GM12801 (cell line): Measurements from ENCODE around the gene EPB41L2.

Experiments used
- TF ChIP-seq, protein P1 (sequence below): IDR thresholded peaks from one replicate; pipeline ENCODE4 v1.5.1; 2011; ENCODE audit warnings: control low read depth; ENCODE audit not compliant: insufficient read length; ENCODE audit errors: extremely low read depth

The EPB41L2 gene

DNA sequence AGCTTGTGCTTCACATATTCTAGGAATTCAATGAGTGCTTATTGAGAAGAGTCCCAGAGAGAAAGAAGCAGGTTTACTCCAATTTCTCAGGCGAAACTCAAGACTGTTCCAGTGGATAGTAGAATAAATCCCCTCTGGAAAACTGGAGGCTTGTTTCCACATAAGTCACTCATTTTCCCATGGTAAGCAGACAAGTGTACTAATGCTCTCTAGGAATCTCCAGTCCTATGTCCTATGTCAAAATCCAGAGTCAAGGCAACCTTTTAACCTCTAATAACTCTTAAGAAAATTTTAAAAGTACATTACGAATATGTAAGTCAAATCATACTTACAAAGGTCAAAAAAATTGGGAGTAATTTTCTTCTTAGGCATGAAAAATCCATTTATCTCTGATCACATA lies 200.7 kb downstream of the EPB41L2 start:
- TF ChIP-seq, protein P1, sequence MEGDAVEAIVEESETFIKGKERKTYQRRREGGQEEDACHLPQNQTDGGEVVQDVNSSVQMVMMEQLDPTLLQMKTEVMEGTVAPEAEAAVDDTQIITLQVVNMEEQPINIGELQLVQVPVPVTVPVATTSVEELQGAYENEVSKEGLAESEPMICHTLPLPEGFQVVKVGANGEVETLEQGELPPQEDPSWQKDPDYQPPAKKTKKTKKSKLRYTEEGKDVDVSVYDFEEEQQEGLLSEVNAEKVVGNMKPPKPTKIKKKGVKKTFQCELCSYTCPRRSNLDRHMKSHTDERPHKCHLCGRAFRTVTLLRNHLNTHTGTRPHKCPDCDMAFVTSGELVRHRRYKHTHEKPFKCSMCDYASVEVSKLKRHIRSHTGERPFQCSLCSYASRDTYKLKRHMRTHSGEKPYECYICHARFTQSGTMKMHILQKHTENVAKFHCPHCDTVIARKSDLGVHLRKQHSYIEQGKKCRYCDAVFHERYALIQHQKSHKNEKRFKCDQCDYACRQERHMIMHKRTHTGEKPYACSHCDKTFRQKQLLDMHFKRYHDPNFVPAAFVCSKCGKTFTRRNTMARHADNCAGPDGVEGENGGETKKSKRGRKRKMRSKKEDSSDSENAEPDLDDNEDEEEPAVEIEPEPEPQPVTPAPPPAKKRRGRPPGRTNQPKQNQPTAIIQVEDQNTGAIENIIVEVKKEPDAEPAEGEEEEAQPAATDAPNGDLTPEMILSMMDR, result no peak

DNA sequence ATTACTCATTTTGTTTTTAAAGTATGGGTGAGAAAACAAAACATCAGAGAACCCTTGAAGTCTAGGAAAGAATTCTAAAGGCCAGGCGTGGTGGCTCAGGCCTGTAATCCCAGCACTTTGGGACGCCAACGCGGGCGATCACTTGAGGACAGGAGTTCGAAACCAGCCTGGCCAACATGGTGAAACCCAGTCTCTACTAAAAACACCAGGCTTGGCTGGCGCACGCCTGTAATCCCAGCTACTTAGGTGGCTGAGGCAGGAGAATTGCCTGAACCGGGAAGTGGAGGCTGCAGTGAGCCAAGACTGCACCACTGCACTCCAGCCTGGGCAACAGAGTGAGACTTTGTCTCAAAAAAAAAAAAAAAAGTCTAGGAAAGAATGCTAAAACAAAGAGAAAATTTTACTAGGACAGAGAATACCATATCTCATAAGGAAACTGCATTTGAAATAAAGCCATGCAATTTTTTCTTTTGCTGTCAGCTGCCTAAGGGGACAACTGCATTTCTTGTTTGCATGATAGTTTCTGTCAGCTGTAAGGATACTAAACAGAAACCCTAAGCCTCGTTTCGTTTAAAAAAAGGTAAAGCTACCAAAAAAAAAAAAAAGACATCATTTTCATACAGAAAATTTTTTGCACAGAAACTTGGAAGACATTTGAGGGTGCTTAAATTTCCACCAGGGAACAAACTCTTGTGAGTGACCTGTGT lies 203.7 kb downstream of the EPB41L2 start:
- TF ChIP-seq, protein P1, result no peak

DNA sequence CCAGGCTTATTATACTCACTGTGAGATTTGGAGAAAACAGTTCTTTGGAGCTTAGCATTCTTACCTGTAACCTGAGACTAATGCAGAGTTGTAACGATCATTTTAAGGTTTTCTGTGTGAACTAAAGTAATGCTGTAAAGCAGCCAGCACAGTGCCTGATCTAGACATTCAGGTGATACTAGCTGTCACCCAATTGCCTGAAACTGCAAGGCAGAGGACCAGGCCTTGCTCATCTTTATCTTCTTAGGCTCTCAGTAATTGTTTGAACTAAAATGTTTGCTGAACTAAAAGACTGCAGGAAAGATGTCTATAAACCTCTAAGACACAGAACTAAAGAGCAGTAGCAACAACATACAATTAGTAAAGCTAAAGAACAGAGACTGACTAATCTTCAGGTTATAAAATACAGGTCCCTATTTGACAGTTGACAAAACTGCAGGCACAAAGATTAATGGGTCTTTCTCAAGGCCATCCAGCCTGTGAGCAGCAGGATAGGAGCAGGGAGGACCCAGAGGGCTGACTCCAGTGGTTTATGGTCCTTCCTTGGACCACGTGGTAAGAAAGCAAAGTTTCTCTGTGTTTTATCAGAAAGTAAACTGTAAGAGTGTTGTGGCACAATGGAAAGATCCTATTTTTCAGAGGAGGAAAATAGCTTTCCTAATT lies 204.4 kb downstream of the EPB41L2 start:
- TF ChIP-seq, protein P1, result no peak

DNA sequence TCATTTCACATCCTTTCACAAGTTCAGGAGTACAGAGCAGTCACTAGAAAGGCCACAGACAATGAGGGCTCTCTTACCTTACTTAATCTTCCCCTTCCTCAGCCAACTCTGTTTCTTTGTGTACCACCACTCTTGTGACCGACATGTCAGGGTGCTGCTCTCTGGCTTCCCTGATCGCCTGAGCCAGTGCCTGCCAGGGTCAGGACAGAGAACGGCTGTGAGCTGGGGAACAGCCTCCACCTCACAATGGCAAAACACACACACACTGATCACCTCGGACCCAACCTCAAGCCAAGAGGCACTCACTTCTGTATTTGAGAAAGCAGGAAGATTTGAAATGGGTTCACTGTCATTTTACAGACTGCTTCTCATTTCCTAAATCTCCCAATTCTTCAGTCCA lies 205.0 kb downstream of the EPB41L2 start:
- TF ChIP-seq, protein P1, result no peak

DNA sequence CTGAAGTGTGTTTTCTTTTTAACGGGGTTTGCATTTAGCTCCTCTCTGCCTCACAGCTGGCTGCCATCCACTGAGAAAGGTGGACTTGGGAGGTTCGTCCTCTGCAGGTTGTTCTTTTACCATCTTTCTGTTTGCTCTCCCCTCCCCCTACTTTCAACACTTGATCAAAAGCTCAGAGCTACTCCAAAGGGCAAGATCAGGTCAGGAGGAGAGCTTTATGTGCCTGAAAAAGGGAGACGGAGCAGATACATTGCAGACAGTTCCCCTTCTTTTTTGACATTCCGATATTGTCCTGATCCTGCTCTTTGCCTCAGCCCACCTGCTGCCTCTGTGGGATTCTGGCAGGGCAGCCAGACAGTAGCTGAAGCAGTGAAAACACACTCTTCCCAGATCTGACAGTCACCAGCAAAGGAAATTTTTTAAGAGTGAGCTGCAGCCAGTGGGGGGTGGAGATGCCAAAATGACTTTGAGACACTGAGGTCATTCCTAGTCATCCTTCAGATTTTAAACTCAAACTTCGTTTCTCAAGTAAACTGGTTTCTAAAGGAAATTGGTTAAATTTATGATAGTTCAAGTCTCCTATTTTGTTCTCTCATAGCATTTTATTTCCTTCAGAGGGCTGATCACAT lies 209.4 kb downstream of the EPB41L2 start:
- TF ChIP-seq, protein P1, result no peak

DNA sequence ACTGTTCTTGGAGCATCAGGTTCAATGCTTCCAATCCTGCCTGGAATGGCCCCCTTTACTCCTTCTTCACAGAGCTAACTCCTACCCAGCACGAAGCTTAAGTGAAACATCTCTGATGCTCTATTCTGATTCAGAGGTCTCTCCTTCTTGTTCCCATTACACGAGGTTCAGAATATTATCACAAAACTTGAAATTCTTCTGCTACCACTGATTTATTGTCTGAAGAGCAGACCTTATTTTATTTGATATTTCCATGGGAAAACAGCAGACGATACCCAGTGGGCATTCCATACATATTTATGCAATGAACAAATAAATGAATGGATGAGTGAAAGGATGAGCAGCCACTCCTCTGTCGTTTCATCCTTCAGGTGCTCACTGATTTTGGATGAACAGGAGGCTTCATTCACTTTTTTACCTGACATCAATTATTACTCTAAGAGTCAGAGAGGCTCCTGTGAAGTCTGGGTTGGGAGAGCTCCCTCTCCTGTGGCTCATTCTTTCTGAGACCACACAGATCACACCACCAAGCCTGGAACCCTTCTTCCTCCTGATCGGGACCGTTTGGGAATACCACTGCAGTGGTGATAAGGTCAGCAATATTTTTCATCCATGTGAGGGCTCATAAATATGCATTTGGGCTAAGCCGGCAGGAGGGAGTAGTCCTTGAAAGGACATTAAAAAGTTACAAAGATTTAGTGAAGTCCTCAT lies 210.0 kb downstream of the EPB41L2 start:
- TF ChIP-seq, protein P1, result no peak

DNA sequence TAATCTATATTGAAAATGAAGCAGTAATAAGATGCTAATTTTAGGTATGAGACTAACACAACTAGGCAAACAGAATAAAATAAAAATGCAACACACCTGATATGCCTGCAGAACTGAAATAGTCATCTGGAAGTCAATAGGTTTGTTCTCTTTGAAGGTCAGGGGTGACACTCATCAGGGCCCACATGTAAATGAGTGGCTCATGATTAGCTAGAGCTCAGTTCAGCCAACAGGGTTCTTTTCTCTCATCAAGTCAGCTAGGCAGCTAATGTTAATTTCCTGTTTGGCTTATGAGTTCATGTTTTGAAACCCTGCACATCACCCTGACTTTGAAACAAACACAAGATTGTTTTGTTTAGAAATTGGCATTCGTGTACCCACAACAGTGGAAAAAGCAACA lies 212.0 kb downstream of the EPB41L2 start:
- TF ChIP-seq, protein P1, result no peak
